KOPT-K1 (cell line): ENCODE data around the gene CDH13.

Source experiments
- H3K27ac ChIP-seq: fragments of 200-600 bp; sonication (generic); 2 replicates; pipeline ENCODE4 v1.5.1; 2016; ENCODE audit warnings: antibody characterized with exemption, mild to moderate bottlenecking, low read depth, low read length; ENCODE audit not compliant: poor library complexity, severe bottlenecking
- H3K36me3 ChIP-seq: fragments of 200-600 bp; sonication (generic); 2 replicates; pipeline ENCODE4 v1.5.1; 2017; ENCODE audit warnings: antibody characterized with exemption, mild to moderate bottlenecking, low read length, moderate library complexity; ENCODE audit not compliant: insufficient read depth
- H3K9me3 ChIP-seq: fragments of 200-600 bp; sonication (generic); 2 replicates; pipeline ENCODE4 v1.5.1; 2017; ENCODE audit warnings: antibody characterized with exemption, low read length, mild to moderate bottlenecking; ENCODE audit not compliant: insufficient read depth, poor library complexity, severe bottlenecking

Gene CDH13

GRCh38 chr16:83599789-83600462, 973.2 kb downstream of the CDH13 start:
- Histone ChIP-seq H3K27ac (no peak overlapping the region), H3K9me3 (no peaks in the 10 kb centered on the region), H3K36me3 (no peaks in the 10 kb centered on the region)

GRCh38 chr16:83602761-83603722, 976.3 kb downstream of the CDH13 start:
- no peaks in the 10 kb centered on the region for H3K36me3 ChIP-seq
- no peaks in the 10 kb centered on the region for H3K9me3 ChIP-seq
- no peak overlapping the region for H3K27ac ChIP-seq

- no peaks in the 10 kb centered on the region for H3K9me3 ChIP-seq
Measured at GRCh38 chr16:83603723-83604570, 977.2 kb downstream of the CDH13 start.

GRCh38 chr16:83606486-83607030, 979.8 kb downstream of the CDH13 start:
- Histone ChIP-seq H3K9me3 (no peaks in the 10 kb centered on the region), H3K27ac (no peak overlapping the region), H3K36me3 (no peaks in the 10 kb centered on the region)

More at GRCh38 chr16:83603723-83604570, 977.2 kb downstream of the CDH13 start:
- H3K36me3 ChIP-seq = no peaks in the 10 kb centered on the region
- no peak overlapping the region for H3K27ac ChIP-seq

GRCh38 chr16:83609178-83609577, 982.4 kb downstream of the CDH13 start:
- no peak overlapping the region for H3K27ac ChIP-seq
- H3K9me3 ChIP-seq = no peaks in the 10 kb centered on the region
- H3K36me3 ChIP-seq = no peaks in the 10 kb centered on the region

- H3K27ac ChIP-seq = no peak overlapping the region
- no peaks in the 10 kb centered on the region for H3K9me3 ChIP-seq
- H3K36me3 ChIP-seq = no peaks in the 10 kb centered on the region
Measured at GRCh38 chr16:83615141-83615952, 988.6 kb downstream of the CDH13 start.

- H3K36me3 ChIP-seq = no peaks in the 10 kb centered on the region
- H3K9me3 ChIP-seq = no peaks in the 10 kb centered on the region
- H3K27ac ChIP-seq = no peak overlapping the region
Measured at GRCh38 chr16:83615953-83616350, 989.2 kb downstream of the CDH13 start.

- Histone ChIP-seq H3K36me3 (no peaks in the 10 kb centered on the region), H3K27ac (no peak overlapping the region), H3K9me3 (no peaks in the 10 kb centered on the region)
Measured at GRCh38 chr16:83619381-83620150, 992.8 kb downstream of the CDH13 start.

- H3K36me3 ChIP-seq = no peaks in the 10 kb centered on the region
Measured at GRCh38 chr16:83622010-83622409, 995.2 kb downstream of the CDH13 start.

GRCh38 chr16:83623091-83623730, 996.4 kb downstream of the CDH13 start:
- Histone ChIP-seq H3K36me3 (no peaks in the 10 kb centered on the region), H3K27ac (no peak overlapping the region), H3K9me3 (no peaks in the 10 kb centered on the region)

More at GRCh38 chr16:83622010-83622409, 995.2 kb downstream of the CDH13 start:
- H3K27ac ChIP-seq = no peak overlapping the region
- no peaks in the 10 kb centered on the region for H3K9me3 ChIP-seq

GRCh38 chr16:83623892-83624291, 997.1 kb downstream of the CDH13 start:
- no peaks in the 10 kb centered on the region for H3K36me3 ChIP-seq
- H3K9me3 ChIP-seq = no peaks in the 10 kb centered on the region
- no peak overlapping the region for H3K27ac ChIP-seq

GRCh38 chr16:83624429-83625120, 997.8 kb downstream of the CDH13 start:
- Histone ChIP-seq H3K27ac (no peak overlapping the region), H3K9me3 (no peaks in the 10 kb centered on the region), H3K36me3 (no peaks in the 10 kb centered on the region)
